HepG2 (cell line): Measurements from ENCODE around the gene GRM4. TPM values are rescaled to one million over a fixed set of nuclear protein-coding genes. Genes with fewer than 3 reads are reported as not detected.

Source experiments
- ATAC-seq: fragments of 200-7000 bp; cut with Tn5 transposase; 3 replicates; pipeline ENCODE4 v1.9.1; 2020; ENCODE audit warnings: mild to moderate bottlenecking, moderate library complexity
- BruUV-seq: library from RNA; stranded (reverse); fragments of 400-500 nt; replicated peaks from 2 replicates; lab custom pipeline; 2021; lab: Mats Ljungman, UMichigan
- CTCF ChIA-PET: fragments of 300-600 bp; formaldehyde crosslinking; extraction: SDS; loops from one replicate; lab custom pipeline; 2021; ENCODE audit warnings: low total read pairs, inconsistent platforms, low intra/inter-chr PET ratio; lab: Yijun Ruan, JAX
- POLR2A ChIA-PET: fragments of 350-600 bp; sonication (Branson Sonifier 250); formaldehyde crosslinking; loops from one replicate; lab custom pipeline; 2020; ENCODE audit warnings: antibody characterized with exemption, inconsistent platforms; lab: Yijun Ruan, JAX
- DNase-seq: peaks from one replicate; pipeline ENCODE4 v3.0.0-alpha.2; 2015; ENCODE audit warnings: low spot score
- FAIRE-seq: peaks from 3 replicates; lab custom pipeline; 2011; peaks lifted over from hg19 to GRCh38; lab: Jason Lieb, UNC
- H2AFZ ChIP-seq: one replicate; pipeline ENCODE4 v1.6.1; 2011; ENCODE audit warnings: low read length, inconsistent platforms
- H3K27ac ChIP-seq: fragments of 300-600 bp; 3 replicates; pipeline ENCODE4 v1.8.0; 2011; ENCODE audit warnings: mixed run types, mild to moderate bottlenecking, mixed read lengths, low read length, inconsistent platforms; ENCODE audit not compliant: insufficient read depth; ENCODE audit errors: extremely low read length
- H3K27me3 ChIP-seq, 2 experiments: fragments of 200-600 bp in 1 of 2; 2 replicates in 1 of 2; 3 replicates in 1 of 2; pipeline versions ENCODE4 v1.6.0 to v1.8.0; 2011; ENCODE audit warnings: low read length in 2 of 2, mild to moderate bottlenecking in 2 of 2, moderate library complexity in 2 of 2, inconsistent platforms in 1 of 2; ENCODE audit not compliant: insufficient read depth in 2 of 2, control insufficient read depth in 1 of 2
- H3K36me3 ChIP-seq, 2 experiments: fragments of 200-600 bp in 1 of 2; replicated peaks in 1 of 2; 2 replicates in 1 of 2; 3 replicates in 1 of 2; pipeline versions ENCODE4 v1.5.1 to v1.8.0; 2011; ENCODE audit warnings: low read length in 2 of 2, inconsistent platforms in 1 of 2; ENCODE audit not compliant: insufficient read depth in 2 of 2, control insufficient read depth in 1 of 2
- H3K4me1 ChIP-seq: 2 replicates; pipeline ENCODE4 v1.5.1; 2012; ENCODE audit warnings: low read length, inconsistent platforms; ENCODE audit not compliant: insufficient read depth
- H3K4me2 ChIP-seq: 2 replicates; pipeline ENCODE4 v1.6.0; 2011; ENCODE audit warnings: low read depth, low read length, inconsistent platforms
- H3K4me3 ChIP-seq, 3 experiments: fragments of 200-600 bp in 1 of 3; sonication (generic), shearing (Covaris generic) in 1 of 3; replicated peaks in 1 of 3; 2 replicates each; pipeline ENCODE4 v1.5.1; 2011 to 2016; ENCODE audit warnings: low read length in 3 of 3, inconsistent platforms in 2 of 3, low read depth in 2 of 3, mild to moderate bottlenecking in 2 of 3, control low read depth in 1 of 3, mixed read lengths in 1 of 3; ENCODE audit not compliant: insufficient read depth in 1 of 3
- H3K79me2 ChIP-seq: one replicate; pipeline ENCODE4 v1.6.1; 2011; ENCODE audit warnings: low read length, inconsistent platforms; ENCODE audit not compliant: insufficient read depth
- H3K9ac ChIP-seq: 2 replicates; pipeline ENCODE4 v1.6.0; 2011; ENCODE audit warnings: mild to moderate bottlenecking, low read depth, low read length, inconsistent platforms; ENCODE audit not compliant: insufficient read depth
- H3K9me3 ChIP-seq: 2 replicates; pipeline ENCODE4 v1.5.1; 2012; ENCODE audit warnings: mild to moderate bottlenecking, low read length
- H4K20me1 ChIP-seq: 2 replicates; pipeline ENCODE4 v1.6.0; 2011; ENCODE audit warnings: inconsistent platforms, mild to moderate bottlenecking, low read length, moderate library complexity; ENCODE audit not compliant: insufficient read depth
- GABPA ChIP-seq, 2 experiments: IDR thresholded peaks; 2 replicates each; pipeline ENCODE4 v1.6.1; 2011 to 2016; ENCODE audit warnings: low read depth in 2 of 2, low read length in 1 of 2, missing biosample characterization in 1 of 2, missing genetic modification characterization in 1 of 2
- HNF4G ChIP-seq, 2 experiments: sonication (generic) in 1 of 2; formaldehyde crosslinking in 1 of 2; IDR thresholded peaks; 2 replicates each; pipeline versions ENCODE4 v1.4.0 to v1.6.1; 2011 to 2020; ENCODE audit warnings: borderline replicate concordance in 2 of 2, low read depth in 2 of 2, mild to moderate bottlenecking in 2 of 2, low read length in 1 of 2, missing genetic modification reagents in 1 of 2, moderate library complexity in 1 of 2
- ZNF430 ChIP-seq: sonication (generic); formaldehyde crosslinking; IDR thresholded peaks from 2 replicates; pipeline ENCODE4 v1.9.0; 2021; ENCODE audit warnings: mild to moderate bottlenecking, missing genetic modification reagents
- ZNF629 ChIP-seq: sonication (generic); formaldehyde crosslinking; conservative IDR thresholded peaks from 2 replicates; pipeline ENCODE4 v1.5.0; 2020; ENCODE audit warnings: missing genetic modification reagents
- WGBS: methylation state at CpG from one replicate; pipeline ENCODE4 v1.1.6; 2017; ENCODE audit warnings: low lambda C conversion rate; 5-methylcytosine and 5-hydroxymethylcytosine counted together
- in situ Hi-C: cut with HindIII; loops from 2 replicates; pipeline ENCODE4 v1.10.0; 2017; ENCODE audit warnings: low pct_unique_long_range_greater_than_20kb; ENCODE audit not compliant: extremely low pct_ligation_motif_present
- intact Hi-C: fragments of 100-400 bp; cut with micrococcal nuclease; formaldehyde crosslinking; loops from one replicate; pipeline ENCODE4 v1.10.0; 2022; ENCODE audit not compliant: unreplicated experiment
- polyA plus RNA-seq, 8 experiments: library from polyadenylated mRNA; depleted of rRNA in 3 of 8; stranded (reverse) in 7 of 8; unstranded in 1 of 8; fragments of >200 nt; fragmentation: Illumina TruSeq in 4 of 8; extraction: Trizol in 4 of 8; gene quantifications; 2 replicates each; pipeline versions ENCODE4 v1.2.1 to v1.2.3, GENCODE V29; 2011 to 2016; ENCODE audit warnings: low read depth in 4 of 8, missing spikeins in 1 of 8, mixed read lengths in 1 of 8; ENCODE audit not compliant: insufficient read depth in 1 of 8
- total RNA-seq, 5 experiments: library from RNA; depleted of rRNA; stranded (reverse); fragments of >200 nt; fragmentation: Illumina TruSeq; extraction: Trizol; gene quantifications; 2 replicates each; pipeline ENCODE4 v1.2.3, GENCODE V29; 2016; ENCODE audit warnings: low read depth in 1 of 5

Gene GRM4
- total and polyA plus RNA-seq, 2 of the 13 experiments (the other 11 are each of a cell fraction or from before 2014, with no cell fraction given): not detected

DNA sequence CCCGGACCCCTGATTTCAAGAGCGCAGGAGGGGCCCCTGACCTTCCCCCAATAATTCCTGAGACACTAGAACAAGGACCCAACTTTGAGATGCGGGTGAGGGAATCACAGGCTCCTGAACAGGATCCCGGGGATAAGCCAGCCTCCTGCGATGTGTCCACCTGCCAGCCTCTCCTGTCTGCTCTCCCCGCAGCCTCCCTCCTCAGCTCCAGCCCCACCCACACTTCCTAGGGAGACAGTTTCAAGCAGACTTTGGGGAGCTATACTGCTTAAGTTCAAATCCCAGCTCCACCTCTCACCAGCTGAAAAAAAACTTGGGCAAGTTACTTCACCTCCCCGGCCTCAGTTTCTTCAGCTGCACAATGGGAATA lies 50.8 kb downstream of the GRM4 start:
- Histone ChIP-seq H3K4me1 (no peaks in the 10 kb centered on the region), H3K27ac (no peak overlapping the region), H3K79me2 (no peaks in the 10 kb centered on the region), H2AFZ (no peak overlapping the region), H3K9me3 (no peaks in the 10 kb centered on the region), H3K27me3 (peaks cover 5 to 71% of the 10 kb centered on the region in 2 experiments; a peak in 3 of 5 replicates), H3K4me3 (no peak overlapping the region), H4K20me1 (no peaks in the 10 kb centered on the region; the same call in 1 of the 2 replicates), H3K4me2 (no peak overlapping the region), H3K36me3 (no peaks in the 10 kb centered on the region), H3K9ac (no peak overlapping the region)
- no TSS peak for BruUV-seq
- in situ Hi-C loops (no loop called here), intact Hi-C loops (no loop called here)
- ChIA-PET POLR2A (no interaction called here), CTCF (no interaction called here)
- DNase-seq (no peak), FAIRE-seq (no peak), ATAC-seq (no peak)
- no peak for TF ChIP-seq GABPA (IDR thresholded peaks at IDR 0.05; ENCODE audit: low read depth, low read length)
- no peak for TF ChIP-seq GABPA (CRISPR knock-in tag; IDR thresholded peaks at IDR 0.05; ENCODE audit: low read depth)
- peak; percentile 61 for TF ChIP-seq ZNF629 (CRISPR knock-in tag)
- WGBS: 14% methylated on average over 7 of the region's 7 CpGs

- Histone ChIP-seq H3K27me3 (peaks cover 5 to 66% of the 10 kb centered on the region in 2 experiments; a peak in 3 of 5 replicates), H3K4me2 (no peak overlapping the region), H3K9me3 (no peaks in the 10 kb centered on the region), H2AFZ (no peak overlapping the region), H3K27ac (no peak overlapping the region), H3K4me3 (no peak overlapping the region), H3K36me3 (no peaks in the 10 kb centered on the region), H3K79me2 (no peaks in the 10 kb centered on the region), H3K4me1 (no peaks in the 10 kb centered on the region), H3K9ac (no peak overlapping the region), H4K20me1 (no peaks in the 10 kb centered on the region; the same call in 1 of the 2 replicates)
- DNase-seq (no peak), FAIRE-seq (no peak), ATAC-seq (no peak)
- intact Hi-C loops: no loop called here
- no TSS peak for BruUV-seq
- CTCF ChIA-PET: no interaction called here
- POLR2A ChIA-PET: no interaction called here
- no peak for TF ChIP-seq ZNF430 (CRISPR knock-in tag)
- TF ChIP-seq HNF4G (IDR thresholded peaks at IDR 0.05; ENCODE audit: borderline replicate concordance, low read depth, low read length): no peak
- no peak for TF ChIP-seq HNF4G (CRISPR knock-in tag; IDR thresholded peaks at IDR 0.05; ENCODE audit: borderline replicate concordance, low read depth)
- in situ Hi-C loops: no loop called here
- 17% methylated on average over 12 of the region's 12 CpGs for WGBS
These were observed 51.3 kb downstream of the GRM4 start for GRCh38 chr6:34094474-34095135.
